DMS53 treated with DMSO at 0.1 percent for 48 hours (cell line): ENCODE measurements around the gene SPACA6.
"Not testable (repeated sequence)": the region's sequence is repeated elsewhere in the genome, so short reads cannot be mapped to it uniquely, and the experiment has no call there.

ENCODE experiments used
- DNase-seq: peaks from one replicate; lab custom pipeline; 2025; ENCODE audit not compliant: unreplicated experiment; lab: John Stamatoyannopoulos, UW

The SPACA6 gene

DNA sequence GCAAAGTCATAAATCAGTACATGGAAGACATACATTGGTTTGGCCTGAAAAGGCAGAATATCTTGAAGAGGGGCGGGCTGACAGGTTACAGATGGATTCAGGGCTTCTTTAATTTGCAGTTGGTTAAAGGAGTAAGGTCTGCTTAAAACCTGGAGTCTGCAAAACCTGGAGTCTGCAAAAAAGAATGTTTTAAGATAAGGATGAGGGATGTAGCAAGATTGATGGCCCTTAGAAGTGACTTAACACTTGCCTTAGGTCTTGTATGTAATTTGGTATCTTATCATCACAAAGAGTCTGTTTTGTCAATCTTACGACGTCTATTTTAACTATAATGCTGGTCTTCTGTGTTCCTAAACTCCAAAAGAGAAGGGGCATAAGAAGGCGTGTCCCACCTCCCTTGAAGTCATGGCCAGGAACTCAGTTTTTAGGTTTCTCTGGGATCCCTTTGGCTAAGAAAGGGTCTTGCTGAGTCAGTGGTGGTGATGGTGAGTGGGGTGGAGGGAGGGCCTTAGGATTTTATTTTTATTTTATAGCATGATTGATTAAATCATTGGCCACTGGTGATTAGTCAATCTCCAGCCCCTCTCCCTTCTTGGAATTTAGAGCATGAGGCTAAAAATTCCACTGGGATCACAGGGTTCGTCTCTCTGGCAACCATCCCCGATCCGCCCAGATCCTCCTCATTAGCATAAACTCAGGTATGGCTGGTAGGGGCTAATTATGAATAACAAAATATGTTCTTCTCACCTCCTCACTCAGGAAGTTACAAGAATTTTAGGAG lies 40.8 kb downstream of the SPACA6 start:
- DNase-seq: no peak

DNA sequence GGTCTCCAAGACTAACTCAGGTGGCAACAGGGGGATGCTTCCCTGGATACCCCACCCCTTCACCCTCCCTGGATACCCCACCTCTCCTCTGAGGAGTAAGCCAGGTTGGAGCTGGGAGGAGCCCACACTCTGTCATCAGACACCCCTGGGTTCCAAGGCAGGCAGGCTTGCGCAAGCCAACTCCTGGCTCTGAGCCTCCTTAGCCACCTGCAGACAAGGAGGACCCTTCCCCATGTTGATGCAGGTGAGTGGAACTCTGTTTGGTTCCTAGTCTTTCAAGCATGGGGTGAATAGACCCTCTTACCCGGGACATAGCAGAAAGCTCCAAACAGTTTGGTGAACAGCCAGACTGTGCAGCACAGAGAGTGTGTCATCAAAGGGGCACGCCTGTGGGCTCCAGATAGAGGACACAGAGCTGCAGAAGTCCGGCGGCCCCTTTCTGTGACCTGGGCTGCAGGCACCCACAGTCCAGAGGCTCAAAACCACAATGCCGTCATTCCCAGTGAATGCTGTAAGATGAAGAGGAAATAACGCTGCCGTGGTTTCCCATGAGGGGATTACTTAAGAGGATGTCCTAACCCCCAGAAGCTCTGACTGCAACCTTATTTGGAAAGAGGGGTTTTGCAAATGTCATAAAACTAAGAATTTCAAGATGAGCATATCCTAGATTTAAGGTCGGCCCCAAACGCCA lies 42.8 kb downstream of the SPACA6 start:
- DNase-seq: no peak

DNA sequence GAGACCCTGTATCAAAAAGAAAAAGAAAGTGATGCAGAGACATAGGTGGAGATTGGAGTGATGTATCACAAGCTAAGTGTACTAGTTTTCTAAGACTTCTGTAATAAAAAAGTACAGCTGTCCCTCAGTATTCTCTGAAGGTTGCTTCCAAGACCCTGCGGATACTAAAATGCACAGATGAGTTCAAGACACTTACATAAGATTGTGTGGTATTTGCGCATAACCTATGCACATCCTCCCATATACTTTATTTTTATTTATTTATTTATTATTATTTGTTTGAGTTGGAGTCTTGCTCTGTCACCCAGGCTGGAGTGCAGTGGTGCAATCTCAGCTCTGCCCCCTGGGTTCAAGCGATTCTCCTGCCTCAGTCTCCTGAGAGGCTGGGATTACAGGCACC lies 44.3 kb downstream of the SPACA6 start:
- no peak for DNase-seq

DNA sequence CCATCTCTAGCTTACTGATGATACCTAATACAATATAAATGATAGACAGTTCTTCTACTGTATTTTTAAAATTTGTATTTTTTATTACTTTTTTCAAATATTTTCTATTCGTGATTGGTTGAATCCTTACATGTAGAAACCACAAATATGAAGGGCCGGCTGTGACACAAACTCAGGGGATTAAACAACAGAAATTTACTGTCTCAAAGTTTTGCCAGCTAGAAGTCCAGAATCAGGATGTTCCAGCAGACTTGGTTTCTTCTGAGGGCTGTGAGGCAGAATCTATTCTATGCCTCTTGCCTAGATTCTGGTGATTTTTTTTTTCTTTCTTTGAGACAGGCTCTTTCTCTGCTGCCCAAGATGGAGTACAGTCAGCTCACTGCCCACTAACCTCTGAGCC lies 44.8 kb downstream of the SPACA6 start:
- DNase-seq: no peak

DNA sequence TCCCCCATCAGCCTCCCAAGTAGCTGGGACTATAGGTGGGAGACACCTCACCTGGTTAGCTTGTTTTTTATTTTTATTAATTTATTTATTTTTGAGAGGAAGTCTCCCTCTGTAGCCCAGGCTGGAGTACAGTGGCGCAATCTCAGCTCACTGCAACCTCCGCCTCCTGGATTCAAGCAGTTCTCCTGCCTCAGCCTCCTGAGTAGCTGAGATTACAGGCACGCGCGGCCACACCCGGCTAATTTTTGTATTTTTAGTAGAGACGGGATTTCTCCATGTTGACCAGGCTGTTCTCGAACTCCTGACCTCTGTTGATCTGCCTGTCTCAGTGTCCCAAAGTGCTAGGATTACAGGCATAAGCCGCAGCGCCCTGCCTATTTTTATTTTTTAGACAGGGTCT lies 45.4 kb downstream of the SPACA6 start:
- not testable (repeated sequence) for DNase-seq

DNA sequence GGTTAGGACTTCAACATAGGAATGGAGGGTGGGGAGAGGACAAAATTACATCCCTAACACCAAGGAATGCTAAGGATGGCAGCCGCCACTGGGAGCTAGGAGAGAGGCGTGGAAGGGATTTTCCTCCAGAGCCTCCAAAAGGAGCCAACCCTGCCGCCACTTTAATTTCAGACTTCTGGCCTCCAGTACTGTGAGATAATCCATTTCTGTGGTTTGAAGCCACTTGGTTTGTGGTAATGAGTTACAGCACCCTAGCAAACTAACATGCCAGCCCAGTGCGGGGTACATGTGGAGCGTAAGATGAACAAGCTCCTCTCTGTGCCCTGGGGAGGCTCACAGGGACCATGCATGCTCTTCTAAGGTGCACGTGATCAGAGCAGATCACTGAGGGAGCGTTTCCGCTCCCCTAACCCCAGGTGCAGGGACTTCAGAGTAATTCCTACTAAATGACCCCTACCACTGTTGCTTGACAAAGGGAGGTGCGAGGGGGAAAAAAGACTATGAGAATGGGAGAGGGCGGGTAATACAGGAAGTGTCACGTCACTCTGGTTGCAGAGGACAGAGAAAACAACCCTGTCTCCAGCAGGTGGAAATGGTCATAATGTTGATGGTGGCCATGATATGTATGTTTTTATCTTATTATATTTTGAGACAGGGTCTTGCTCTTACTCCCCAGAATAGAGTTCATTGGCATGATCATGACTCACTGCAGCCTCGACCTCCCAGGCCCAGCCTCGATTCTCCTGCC lies 46.5 kb downstream of the SPACA6 start:
- no peak for DNase-seq

DNA sequence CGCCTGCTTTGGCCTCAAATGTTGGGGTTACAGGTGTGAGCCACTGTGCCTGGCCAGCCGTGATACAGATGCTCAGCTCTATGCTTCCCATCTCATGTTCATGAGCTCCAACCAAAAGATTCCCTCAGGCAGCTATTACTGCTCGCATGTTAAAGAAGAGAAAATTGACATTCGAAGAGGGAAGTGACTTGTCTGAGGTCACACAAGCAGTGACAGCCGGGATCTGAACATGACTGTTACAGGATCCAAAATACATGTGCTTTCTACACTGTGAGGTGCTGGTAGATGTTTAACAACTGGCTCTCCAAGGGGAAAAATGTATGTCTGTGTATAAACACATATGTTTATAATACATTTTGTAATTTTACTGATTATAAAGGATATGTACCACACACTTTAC lies 47.2 kb downstream of the SPACA6 start:
- no peak for DNase-seq

DNA sequence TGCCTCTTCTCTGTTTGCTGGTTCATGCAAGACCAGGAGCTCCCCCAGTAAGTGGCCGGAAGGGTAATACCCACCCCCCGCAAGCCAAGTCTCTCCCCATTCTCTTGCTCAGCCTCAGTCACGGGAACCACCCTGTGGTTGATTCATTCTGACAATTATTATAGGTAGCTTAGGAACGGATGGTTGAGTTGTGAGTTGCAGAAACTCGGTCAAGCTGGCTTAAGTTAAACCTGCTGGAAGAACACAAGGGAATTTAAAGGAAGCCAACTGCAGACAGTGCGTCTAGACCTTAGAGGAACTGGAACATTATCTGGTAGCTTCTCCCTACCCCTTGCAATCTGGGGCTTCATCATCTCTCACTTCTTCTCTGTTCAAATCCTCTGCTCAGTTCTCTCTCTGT lies 49.7 kb downstream of the SPACA6 start:
- no peak for DNase-seq

DNA sequence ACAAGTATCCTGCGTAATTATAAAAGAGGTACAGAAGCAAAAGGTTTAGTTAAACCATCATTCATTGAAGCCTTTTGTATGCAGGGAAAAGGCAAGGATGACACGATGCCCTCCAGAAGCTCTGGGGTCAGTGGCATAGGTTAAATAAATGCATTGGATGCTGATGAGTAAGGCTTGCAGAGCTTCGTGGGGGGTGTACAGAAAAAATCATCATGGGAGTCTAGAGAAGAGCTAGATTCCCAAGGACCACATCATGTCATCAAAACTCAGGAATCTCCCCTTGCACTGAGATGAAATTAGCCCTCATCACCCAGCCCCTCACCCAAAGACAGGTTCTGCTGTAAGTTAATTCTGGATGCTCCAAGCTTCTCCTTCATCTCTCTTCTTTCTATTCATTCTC lies 50.3 kb downstream of the SPACA6 start:
- no peak for DNase-seq

DNA sequence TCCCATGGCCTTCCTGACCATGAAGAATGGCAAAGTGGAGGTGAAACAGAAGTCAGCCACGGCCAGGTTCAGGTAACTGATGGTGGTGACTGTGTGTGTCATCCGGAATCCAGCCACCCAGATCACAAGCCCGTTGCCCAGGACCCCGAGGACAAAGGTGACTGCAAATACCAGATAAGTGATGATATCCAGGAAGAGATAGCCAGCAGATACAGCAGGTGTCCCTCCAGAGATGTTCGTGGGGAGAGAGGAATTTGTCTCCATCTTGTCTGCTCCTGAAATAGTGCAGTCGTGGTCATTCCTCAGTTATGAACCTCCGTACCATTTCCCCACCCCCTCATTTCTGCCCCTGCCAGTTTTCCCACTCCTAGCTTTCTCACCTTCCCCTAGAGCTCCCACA lies 53.6 kb downstream of the SPACA6 start:
- DNase-seq: no peak

DNA sequence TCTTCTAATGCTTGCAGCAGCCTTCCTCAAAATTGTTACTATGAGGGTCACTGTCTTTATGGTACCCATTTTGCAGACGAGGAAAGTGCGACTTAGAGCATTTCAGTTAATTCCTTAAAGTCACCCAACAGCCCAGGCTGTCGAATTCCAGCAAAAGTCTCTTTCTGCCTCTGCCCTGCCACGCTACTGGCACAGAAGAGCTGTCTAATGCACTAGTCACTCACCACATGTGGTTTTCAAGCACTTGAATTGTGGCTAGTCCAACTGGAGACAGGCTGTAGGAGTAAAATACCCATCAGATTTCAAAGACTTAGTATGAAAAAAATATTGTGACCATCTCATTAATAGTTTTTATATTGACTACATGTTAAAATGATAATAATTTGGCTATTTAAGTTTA lies 56.8 kb downstream of the SPACA6 start:
- DNase-seq: no peak

DNA sequence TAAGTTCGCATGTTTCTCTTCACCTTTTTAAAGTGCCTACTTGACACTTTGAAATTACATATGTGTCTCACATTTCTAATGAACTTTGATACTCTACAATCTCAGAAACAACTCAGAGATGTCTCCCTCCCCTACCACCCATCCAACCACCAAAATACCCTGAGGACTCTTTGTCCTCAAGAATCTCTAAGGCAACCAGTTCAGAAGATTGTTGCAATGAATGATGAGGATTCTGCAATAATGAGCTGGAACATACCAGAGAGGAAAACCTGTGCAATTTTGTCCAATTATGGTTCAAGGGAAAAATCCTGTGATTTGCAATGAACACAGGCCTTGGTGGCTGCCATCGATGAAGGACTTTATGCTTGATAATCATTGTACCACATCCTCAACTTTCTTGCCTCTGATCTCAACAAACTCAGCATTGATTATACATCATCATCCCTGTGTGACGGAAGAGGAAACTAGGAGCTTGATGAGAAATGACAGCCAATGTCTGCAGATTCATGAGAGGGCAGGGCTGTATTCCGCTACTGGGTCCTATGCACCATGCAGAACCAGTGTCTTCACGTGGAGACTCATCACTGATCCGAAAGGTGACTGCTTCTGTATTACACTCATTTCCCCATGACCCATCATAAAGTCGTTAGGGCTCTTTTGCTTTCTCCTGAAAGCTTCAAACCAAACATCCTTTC lies 57.4 kb downstream of the SPACA6 start:
- DNase-seq: no peak

DNA sequence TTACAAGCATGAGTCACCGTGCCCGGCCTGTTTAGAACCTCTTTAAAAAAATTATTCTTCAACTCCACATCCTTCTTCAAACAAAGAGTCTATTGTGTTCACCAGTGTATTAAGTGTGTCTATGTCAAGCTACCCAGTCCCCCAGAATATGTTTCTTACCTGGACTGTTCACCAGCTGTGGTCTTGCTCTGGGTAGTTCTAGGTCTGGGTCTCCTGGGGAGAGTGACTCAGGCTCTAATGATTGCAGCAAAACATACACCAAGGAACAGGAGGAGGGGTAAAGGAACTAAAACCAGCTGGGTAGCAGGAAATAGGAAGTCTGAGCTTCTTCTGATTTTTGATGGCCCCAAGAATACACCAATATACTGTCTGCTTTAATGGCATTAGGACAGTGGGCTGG lies 58.5 kb downstream of the SPACA6 start, which contains the start of gene FPR1:
Gene FPR1, minus strand, starts transcription at position 224 of the 400 bp plus-strand sequence. CDS start 4,884 bp downstream, outside the sequence.
- DNase-seq: no peak

DNA sequence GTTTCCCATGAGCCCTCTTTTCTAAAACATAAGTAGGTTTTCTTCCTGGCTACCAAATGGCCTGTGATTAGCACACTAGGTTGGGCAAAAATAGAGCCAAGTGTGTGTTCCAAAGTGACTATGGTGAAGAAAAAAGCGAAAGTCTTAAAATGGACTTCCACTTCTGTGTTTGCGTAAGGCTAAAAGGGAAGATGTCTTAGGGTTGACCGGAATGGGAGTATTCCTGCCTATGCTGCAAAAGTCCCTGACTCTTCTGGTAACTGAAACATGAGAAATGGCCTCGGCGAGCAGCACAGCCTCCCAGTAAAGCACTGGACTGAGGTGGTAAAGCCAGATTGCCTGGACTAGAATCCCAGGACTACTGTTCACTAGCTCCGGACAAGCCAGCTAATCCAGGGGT lies 61.0 kb downstream of the SPACA6 start:
- no peak for DNase-seq

DNA sequence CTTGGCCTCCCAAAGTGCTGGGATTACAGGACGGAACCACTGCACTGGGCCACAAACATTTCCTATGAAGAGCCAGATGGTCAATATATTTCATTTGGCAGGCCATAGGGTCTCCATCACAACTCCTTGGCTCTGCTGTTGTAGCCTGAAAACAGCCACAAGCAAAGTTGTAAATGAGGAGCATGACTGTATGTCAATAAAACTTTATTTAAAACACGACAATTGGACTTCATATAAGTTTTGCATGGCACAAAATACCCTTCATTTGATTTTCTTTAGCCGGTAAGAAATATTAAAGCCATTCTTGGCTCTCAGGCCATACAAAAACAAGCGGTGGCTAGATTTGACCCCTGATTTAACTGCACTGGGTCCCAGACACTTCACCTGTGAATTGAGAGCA lies 61.6 kb downstream of the SPACA6 start:
- no peak for DNase-seq
